Subcutaneous adipose tissue (tissue), 4 donors: Measurements from ENCODE around the gene ANKRD13B. TPM values are rescaled to one million over a fixed set of nuclear protein-coding genes. Genes with fewer than 3 reads are reported as not detected.

Experiments
- total RNA-seq, 4 donors: library from RNA; depleted of rRNA; stranded (reverse); fragments of >200 nt; gene quantifications; one replicate each; pipeline ENCODE4 v1.1.0, GENCODE V29; 2016
- TF ChIP-seq, protein P1 (sequence below): fragments of 450-650 bp; IDR thresholded peaks from one replicate; pipeline ENCODE4 v1.5.1; 2016; ENCODE audit warnings: low read depth, mild to moderate bottlenecking, control low read depth, antibody characterized with exemption, moderate library complexity

Gene ANKRD13B
- total RNA-seq, 4 donors from 2014 or later: 6.8 to 19.4 (median 13.0) TPM

- TF ChIP-seq, protein P1, sequence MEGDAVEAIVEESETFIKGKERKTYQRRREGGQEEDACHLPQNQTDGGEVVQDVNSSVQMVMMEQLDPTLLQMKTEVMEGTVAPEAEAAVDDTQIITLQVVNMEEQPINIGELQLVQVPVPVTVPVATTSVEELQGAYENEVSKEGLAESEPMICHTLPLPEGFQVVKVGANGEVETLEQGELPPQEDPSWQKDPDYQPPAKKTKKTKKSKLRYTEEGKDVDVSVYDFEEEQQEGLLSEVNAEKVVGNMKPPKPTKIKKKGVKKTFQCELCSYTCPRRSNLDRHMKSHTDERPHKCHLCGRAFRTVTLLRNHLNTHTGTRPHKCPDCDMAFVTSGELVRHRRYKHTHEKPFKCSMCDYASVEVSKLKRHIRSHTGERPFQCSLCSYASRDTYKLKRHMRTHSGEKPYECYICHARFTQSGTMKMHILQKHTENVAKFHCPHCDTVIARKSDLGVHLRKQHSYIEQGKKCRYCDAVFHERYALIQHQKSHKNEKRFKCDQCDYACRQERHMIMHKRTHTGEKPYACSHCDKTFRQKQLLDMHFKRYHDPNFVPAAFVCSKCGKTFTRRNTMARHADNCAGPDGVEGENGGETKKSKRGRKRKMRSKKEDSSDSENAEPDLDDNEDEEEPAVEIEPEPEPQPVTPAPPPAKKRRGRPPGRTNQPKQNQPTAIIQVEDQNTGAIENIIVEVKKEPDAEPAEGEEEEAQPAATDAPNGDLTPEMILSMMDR: no peak
Observed at GRCh38 chr17:29571486-29571882, 21.4 kb upstream of the ANKRD13B start.

- TF ChIP-seq, protein P1: no peak
Observed at GRCh38 chr17:29571883-29572681, 20.9 kb upstream of the ANKRD13B start.

DNA sequence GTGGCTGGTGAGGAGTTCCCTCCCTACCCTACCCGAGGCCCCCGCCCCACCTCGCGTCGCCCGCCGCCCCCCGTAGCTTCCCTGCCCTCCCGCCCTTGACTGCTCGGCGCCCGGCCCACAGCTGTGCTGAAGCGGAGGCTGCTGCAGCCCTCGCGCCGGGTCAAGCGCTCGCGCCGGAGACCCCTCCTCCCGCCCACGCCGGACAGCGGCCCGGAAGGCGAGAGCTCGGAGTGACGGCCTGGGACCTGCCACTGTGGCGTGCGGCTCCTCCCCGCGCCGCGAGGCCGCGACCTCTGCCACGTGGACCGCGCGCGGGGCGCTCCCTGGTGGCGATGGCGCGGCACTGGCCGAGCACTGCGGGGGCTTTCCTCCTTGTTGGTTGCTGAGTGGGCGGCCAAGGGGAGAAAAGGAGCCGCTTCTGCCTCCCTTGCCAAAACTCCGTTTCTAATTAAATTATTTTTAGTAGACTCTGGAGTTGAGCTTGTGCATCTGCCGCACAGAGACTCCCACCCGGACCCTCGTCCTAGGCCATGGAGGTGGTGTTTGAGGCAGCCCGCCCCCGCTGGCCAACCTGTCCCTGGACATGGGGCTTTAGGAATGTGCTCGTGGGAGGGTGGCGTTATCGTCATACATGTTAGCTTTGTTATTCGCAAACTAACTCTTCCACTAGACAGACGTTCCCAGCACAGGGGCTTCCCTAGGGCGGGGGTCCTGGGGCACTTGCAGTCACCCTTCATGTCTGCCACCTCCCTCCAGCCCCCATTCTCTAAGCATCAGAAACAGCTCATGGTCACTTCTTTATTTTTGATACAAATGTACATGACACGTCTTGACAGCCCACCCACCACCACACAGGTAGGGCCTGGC is 20.0 kb upstream of the ANKRD13B start:
- TF ChIP-seq, protein P1: no peak

DNA sequence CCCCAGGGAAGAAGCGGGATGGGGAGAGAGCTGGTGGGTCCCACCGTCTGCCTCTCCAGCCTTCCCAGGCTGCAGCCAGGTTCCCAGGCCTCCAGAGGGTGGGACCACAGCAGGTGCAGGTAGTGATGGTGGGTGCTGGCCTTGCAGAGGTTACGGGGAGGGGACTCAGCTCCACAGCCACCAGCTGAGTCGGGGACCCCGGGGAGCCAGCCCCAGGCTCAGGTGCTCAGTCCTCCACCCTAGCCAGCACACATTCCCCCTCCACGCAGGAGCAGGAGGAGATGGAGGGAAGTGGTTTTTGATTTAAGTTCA is 19.4 kb upstream of the ANKRD13B start:
- TF ChIP-seq, protein P1: no peak

- TF ChIP-seq, protein P1: no peak
Observed at GRCh38 chr17:29573871-29574731, 18.8 kb upstream of the ANKRD13B start.

- TF ChIP-seq, protein P1: no peak
Observed at GRCh38 chr17:29574732-29575510, 18.0 kb upstream of the ANKRD13B start.
